SK-N-SH (cell line): Measurements from ENCODE around the gene BTG2. TPM values are rescaled to one million over a fixed set of nuclear protein-coding genes. Genes with fewer than 3 reads are reported as not detected.

Source experiments
- CTCF ChIA-PET: fragments of 300-600, 350-600 bp; formaldehyde crosslinking; extraction: SDS; loops from one replicate; lab custom pipeline; 2021; lab: Yijun Ruan, JAX
- POLR2A ChIA-PET: fragments of 350-600 bp; sonication (Branson Sonifier 250); formaldehyde crosslinking; extraction: SDS; loops from one replicate; lab custom pipeline; 2020; ENCODE audit warnings: antibody characterized with exemption, inconsistent platforms; lab: Yijun Ruan, JAX
- DNase-seq: peaks from one replicate; pipeline ENCODE4 v3.0.0; 2012
- H2AFZ ChIP-seq: fragments of 200-600 bp; sonication (generic); 2 replicates; pipeline ENCODE4 v1.8.1; 2016; ENCODE audit warnings: antibody characterized with exemption, mild to moderate bottlenecking, low read depth
- H3F3A ChIP-seq: fragments of 200-600 bp; sonication (generic); replicated peaks from 2 replicates; pipeline ENCODE3; 2016; ENCODE audit warnings: antibody characterized with exemption, mild to moderate bottlenecking; ENCODE audit not compliant: insufficient read depth
- H3K27ac ChIP-seq, 2 experiments: fragments of 200-500 bp in 1 of 2; fragments of 200-600 bp in 1 of 2; sonication (Bioruptor generic) in 1 of 2; sonication (generic), shearing (Covaris generic) in 1 of 2; 2 replicates each; pipeline versions ENCODE4 v1.5.1 to v1.6.1; 2014 to 2016; ENCODE audit warnings: low read depth in 2 of 2, inconsistent platforms in 1 of 2, low read length in 1 of 2, mild to moderate bottlenecking in 1 of 2, mixed read lengths in 1 of 2
- H3K27me3 ChIP-seq: fragments of 200-600 bp; sonication (generic), shearing (Covaris generic); 2 replicates; pipeline ENCODE4 v1.6.1; 2016; ENCODE audit warnings: mixed run types; ENCODE audit not compliant: insufficient read depth
- H3K36me3 ChIP-seq, 2 experiments: fragments of 200-500 bp in 1 of 2; fragments of 200-600 bp in 1 of 2; sonication (Bioruptor generic) in 1 of 2; sonication (generic) in 1 of 2; replicated peaks in 1 of 2; 2 replicates each; pipeline versions ENCODE3 to v1.5.1; 2014 to 2016; ENCODE audit warnings: low read length in 1 of 2, mild to moderate bottlenecking in 1 of 2; ENCODE audit not compliant: insufficient read depth in 2 of 2, control insufficient read depth in 1 of 2
- H3K4me1 ChIP-seq, 2 experiments: fragments of 200-500 bp in 1 of 2; fragments of 200-600 bp in 1 of 2; sonication (Bioruptor generic) in 1 of 2; sonication (generic), shearing (Covaris generic) in 1 of 2; 2 replicates each; pipeline versions ENCODE4 v1.5.1 to v1.6.1; 2014 to 2016; ENCODE audit warnings: low read depth in 1 of 2, low read length in 1 of 2, mixed run types in 1 of 2; ENCODE audit not compliant: insufficient read depth in 2 of 2, control insufficient read depth in 1 of 2
- H3K4me2 ChIP-seq: fragments of 200-600 bp; sonication (generic), shearing (Covaris generic); 2 replicates; pipeline ENCODE4 v1.6.1; 2017; ENCODE audit warnings: mixed run types
- H3K4me3 ChIP-seq, 2 experiments: fragments of 200-500 bp in 1 of 2; fragments of 200-600 bp in 1 of 2; sonication (Bioruptor generic) in 1 of 2; sonication (generic), shearing (Covaris generic) in 1 of 2; 2 replicates each; pipeline versions ENCODE4 v1.5.1 to v1.8.1; 2014 to 2016; ENCODE audit warnings: low read depth in 2 of 2, inconsistent platforms in 1 of 2, low read length in 1 of 2, mild to moderate bottlenecking in 1 of 2, mixed read lengths in 1 of 2, moderate library complexity in 1 of 2
- H3K79me2 ChIP-seq: fragments of 200-600 bp; sonication (generic); 2 replicates; pipeline ENCODE4 v1.8.1; 2017; ENCODE audit warnings: mild to moderate bottlenecking; ENCODE audit not compliant: insufficient read depth
- H3K9ac ChIP-seq: fragments of 200-600 bp; sonication (generic); 2 replicates; pipeline ENCODE4 v1.6.1; 2017; ENCODE audit warnings: mixed run types
- H3K9me2 ChIP-seq: fragments of 200-600 bp; sonication (generic); 2 replicates; pipeline ENCODE4 v1.6.1; 2017; ENCODE audit warnings: mixed run types
- H3K9me3 ChIP-seq: fragments of 200-600 bp; sonication (generic); 2 replicates; pipeline ENCODE4 v1.6.1; 2017; ENCODE audit warnings: mixed run types, mild to moderate bottlenecking, moderate library complexity
- H4K20me1 ChIP-seq: fragments of 200-600 bp; sonication (generic); 2 replicates; pipeline ENCODE4 v1.6.1; 2017; ENCODE audit warnings: mild to moderate bottlenecking, mixed run types; ENCODE audit not compliant: insufficient read depth
- EP300 ChIP-seq, 2 experiments: IDR thresholded peaks; 2 replicates each; pipeline versions ENCODE4 v1.4.0 to v1.6.1; 2012; ENCODE audit warnings: borderline replicate concordance in 1 of 2, low read depth in 1 of 2, low read length in 1 of 2
- FOXM1 ChIP-seq: IDR thresholded peaks from 2 replicates; pipeline ENCODE4 v1.4.0; 2012; ENCODE audit warnings: low read depth, mild to moderate bottlenecking
- GATA2 ChIP-seq: sonication (generic); formaldehyde crosslinking; IDR thresholded peaks from 2 replicates; pipeline ENCODE4 v1.5.0; 2020; ENCODE audit warnings: mild to moderate bottlenecking, missing genetic modification reagents
- NRF1 ChIP-seq: IDR thresholded peaks from 2 replicates; pipeline ENCODE4 v1.6.1; 2012; ENCODE audit warnings: low read depth, mild to moderate bottlenecking, low read length
- POLR2AphosphoS5 ChIP-seq: IDR thresholded peaks from 2 replicates; pipeline ENCODE4 v1.6.1; 2012; ENCODE audit warnings: low read depth, low read length
- RFX5 ChIP-seq: IDR thresholded peaks from 2 replicates; pipeline ENCODE4 v1.6.1; 2012; ENCODE audit warnings: mild to moderate bottlenecking, improper control_type of control experiment, low read length
- SIN3A ChIP-seq: IDR thresholded peaks from 2 replicates; pipeline ENCODE4 v1.6.1; 2012; ENCODE audit warnings: low read depth, mild to moderate bottlenecking, low read length, moderate library complexity, borderline replicate concordance
- WGBS: methylation state at CpG from one replicate; pipeline ENCODE4 v1.1.6; 2017; ENCODE audit warnings: low lambda C conversion rate; 5-methylcytosine and 5-hydroxymethylcytosine counted together
- polyA plus RNA-seq, 3 experiments: library from polyadenylated mRNA; depleted of rRNA; stranded (reverse); fragments of >200 nt; gene quantifications; 2 replicates each; pipeline ENCODE4 v1.2.3, GENCODE V29; 2012
- TF ChIP-seq, protein P1 (sequence below): IDR thresholded peaks from 2 replicates; pipeline ENCODE4; 2012
- TF ChIP-seq, protein P2 (sequence below): fragments of 150-350 bp; IDR thresholded peaks from 2 replicates; pipeline ENCODE4 v1.6.1; 2016; ENCODE audit warnings: mild to moderate bottlenecking, low read depth, low read length

The BTG2 gene
- polyA plus RNA-seq, 1 of the 3 experiments (the other 2 are of a cell fraction), result 26.2 TPM

- Histone ChIP-seq H3K36me3 (no peaks in the 10 kb centered on the region), H3F3A (no peaks in the 10 kb centered on the region), H4K20me1 (no peaks in the 10 kb centered on the region), H3K4me2 (peak overlapping the region; percentile 66), H3K9me3 (no peaks in the 10 kb centered on the region), H3K9ac (no peak overlapping the region), H3K9me2 (no peaks in the 10 kb centered on the region), H3K27me3 (no peaks in the 10 kb centered on the region)
- peak; percentile 79 for DNase-seq
- POLR2A ChIA-PET, result interaction anchor here (0.6 to 2.8 kb wide), 4 partner anchors 28 to 198 kb away, joined by 4 to 14 read pairs (median 5); no protein-coding TSS in a partner anchor
- TF ChIP-seq NRF1 (0 out of 2 replicates have a peak, but pooled peaks have one; percentile 3), EP300 (IDR thresholded peaks at IDR 0.05; ENCODE audit: borderline replicate concordance in 1 of 2, low read depth in 1 of 2, low read length in 1 of 2) (peak in 1 of 2 experiments; percentile 23; a peak in 1 of 4 replicates), FOXM1 (no peak), RFX5 (peak; percentile 81; the same call in 1 of the 2 replicates)
- TF ChIP-seq, all 33 proteins: peak for 3
- Histone ChIP-seq H3K4me3 (peak overlapping the region in 1 of 2 experiments; percentile 29; a peak in 2 of 4 replicates), H2AFZ (peak overlapping the region; percentile 56), H3K79me2 (no peaks in the 10 kb centered on the region), H3K4me1 (peaks cover 0 to 31% of the 10 kb centered on the region in 2 experiments; a peak in 2 of 4 replicates), H3K27ac (peak overlapping the region; percentile 8 to 78; a peak in 3 of 4 replicates)
- 33% methylated on average over 12 of the region's 13 CpGs for WGBS
- CTCF ChIA-PET, result interaction anchor here (0.6 to 31.2 kb wide), 10 partner anchors 9 to 243 kb away, joined by 3 to 817 read pairs (median 14); partner anchors contain the start of genes BTG2 and FMOD
These were observed 27.0 kb upstream of the BTG2 start for GRCh38 chr1:203278082-203278884.

- Histone ChIP-seq H3K79me2 (no peaks in the 10 kb centered on the region), H3K36me3 (no peaks in the 10 kb centered on the region), H3K27ac (peak overlapping the region in 1 of 2 experiments; percentile 78; a peak in 3 of 4 replicates), H3K4me1 (peaks cover 0 to 28% of the 10 kb centered on the region in 2 experiments; a peak in 2 of 4 replicates), H2AFZ (peak overlapping the region; percentile 56; the same call in 1 of the 2 replicates), H3K4me3 (no peak overlapping the region), H3K9me3 (no peaks in the 10 kb centered on the region), H3K9ac (no peak overlapping the region), H3K4me2 (peak overlapping the region; percentile 66; the same call in 1 of the 2 replicates), H4K20me1 (no peaks in the 10 kb centered on the region), H3F3A (no peaks in the 10 kb centered on the region), H3K27me3 (no peaks in the 10 kb centered on the region), H3K9me2 (no peaks in the 10 kb centered on the region)
- 75% methylated on average over 8 of the region's 8 CpGs for WGBS
- POLR2A ChIA-PET, result interaction anchor here (1.3 to 2.8 kb wide), 2 partner anchors 27 to 48 kb away, joined by 6 to 14 read pairs; no protein-coding TSS in a partner anchor
- DNase-seq, result no peak
- TF ChIP-seq, protein P1, sequence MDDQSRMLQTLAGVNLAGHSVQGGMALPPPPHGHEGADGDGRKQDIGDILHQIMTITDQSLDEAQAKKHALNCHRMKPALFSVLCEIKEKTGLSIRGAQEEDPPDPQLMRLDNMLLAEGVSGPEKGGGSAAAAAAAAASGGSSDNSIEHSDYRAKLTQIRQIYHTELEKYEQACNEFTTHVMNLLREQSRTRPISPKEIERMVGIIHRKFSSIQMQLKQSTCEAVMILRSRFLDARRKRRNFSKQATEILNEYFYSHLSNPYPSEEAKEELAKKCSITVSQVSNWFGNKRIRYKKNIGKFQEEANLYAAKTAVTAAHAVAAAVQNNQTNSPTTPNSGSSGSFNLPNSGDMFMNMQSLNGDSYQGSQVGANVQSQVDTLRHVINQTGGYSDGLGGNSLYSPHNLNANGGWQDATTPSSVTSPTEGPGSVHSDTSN, result no peak
- TF ChIP-seq SIN3A (no peak), RFX5 (no peak), GATA2 (no peak), POLR2AphosphoS5 (no peak), NRF1 (no peak)
- TF ChIP-seq, protein P2, sequence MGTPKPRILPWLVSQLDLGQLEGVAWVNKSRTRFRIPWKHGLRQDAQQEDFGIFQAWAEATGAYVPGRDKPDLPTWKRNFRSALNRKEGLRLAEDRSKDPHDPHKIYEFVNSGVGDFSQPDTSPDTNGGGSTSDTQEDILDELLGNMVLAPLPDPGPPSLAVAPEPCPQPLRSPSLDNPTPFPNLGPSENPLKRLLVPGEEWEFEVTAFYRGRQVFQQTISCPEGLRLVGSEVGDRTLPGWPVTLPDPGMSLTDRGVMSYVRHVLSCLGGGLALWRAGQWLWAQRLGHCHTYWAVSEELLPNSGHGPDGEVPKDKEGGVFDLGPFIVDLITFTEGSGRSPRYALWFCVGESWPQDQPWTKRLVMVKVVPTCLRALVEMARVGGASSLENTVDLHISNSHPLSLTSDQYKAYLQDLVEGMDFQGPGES, result no peak
- CTCF ChIA-PET, result interaction anchor here (0.5 to 31.2 kb wide), 9 partner anchors 10 to 226 kb away, joined by 3 to 817 read pairs (median 22); partner anchors contain the start of genes BTG2 and FMOD
These were observed 26.4 kb upstream of the BTG2 start for GRCh38 chr1:203278885-203279406.
